Spinal cord (tissue), 10 donors: ENCODE data around the gene TMEM221. TPM values are rescaled to one million over a fixed set of nuclear protein-coding genes. Genes with fewer than 3 reads are reported as not detected.
A peak's percentile ranks its signal among the peaks of the same experiment; 100 is the strongest.

ENCODE experiments used
- DNase-seq, 6 donors: peaks; one replicate each; pipeline versions ENCODE4 v3.0.0 to v3.0.0-alpha.2; 2013 to 2015; ENCODE audit warnings: low spot score in 6 of 6, low read depth in 4 of 6
- H3K27ac ChIP-seq: one replicate; pipeline ENCODE4 v1.5.1; 2013; ENCODE audit warnings: low read depth, low read length, control low read depth
- H3K27me3 ChIP-seq: one replicate; pipeline ENCODE4 v1.6.1; 2013; ENCODE audit warnings: low read length; ENCODE audit not compliant: control insufficient read depth, insufficient read depth
- H3K36me3 ChIP-seq: one replicate; pipeline ENCODE4 v1.6.1; 2013; ENCODE audit warnings: low read length; ENCODE audit not compliant: control insufficient read depth, insufficient read depth
- H3K4me1 ChIP-seq: one replicate; pipeline ENCODE4 v1.6.1; 2013; ENCODE audit warnings: low read length; ENCODE audit not compliant: control insufficient read depth, insufficient read depth
- H3K4me3 ChIP-seq: one replicate; pipeline ENCODE4 v1.5.1; 2013; ENCODE audit warnings: low read depth, low read length, control low read depth
- H3K9me3 ChIP-seq: one replicate; pipeline ENCODE4 v1.6.1; 2013; ENCODE audit warnings: low read length; ENCODE audit not compliant: control insufficient read depth, insufficient read depth
- WGBS: methylation state at CpG from one replicate; pipeline ENCODE4 v1.1.5; 2013; ENCODE audit warnings: missing lambda C conversion rate; ENCODE audit not compliant: insufficient coverage; 5-methylcytosine and 5-hydroxymethylcytosine counted together
- polyA plus RNA-seq, 2 donors: library from polyadenylated mRNA; unstranded; fragments of 120-200 nt; gene quantifications; one replicate each; pipeline ENCODE4 v1.2.1, GENCODE V29; 2013; ENCODE audit not compliant: insufficient read length in 2 of 2
- total RNA-seq, 2 donors: library from RNA; depleted of rRNA in 1 of 2; stranded (reverse); fragments of 120-200 nt in 1 of 2; fragments of >200 nt in 1 of 2; gene quantifications; one replicate each; pipeline versions ENCODE4 v1.2.3 to v1.2.4, GENCODE V29; 2013 to 2014
- donor health status: healthy.

Gene TMEM221
- total and polyA plus RNA-seq, 4 donors: 2.1 to 4.2 (median 2.6) TPM

DNA sequence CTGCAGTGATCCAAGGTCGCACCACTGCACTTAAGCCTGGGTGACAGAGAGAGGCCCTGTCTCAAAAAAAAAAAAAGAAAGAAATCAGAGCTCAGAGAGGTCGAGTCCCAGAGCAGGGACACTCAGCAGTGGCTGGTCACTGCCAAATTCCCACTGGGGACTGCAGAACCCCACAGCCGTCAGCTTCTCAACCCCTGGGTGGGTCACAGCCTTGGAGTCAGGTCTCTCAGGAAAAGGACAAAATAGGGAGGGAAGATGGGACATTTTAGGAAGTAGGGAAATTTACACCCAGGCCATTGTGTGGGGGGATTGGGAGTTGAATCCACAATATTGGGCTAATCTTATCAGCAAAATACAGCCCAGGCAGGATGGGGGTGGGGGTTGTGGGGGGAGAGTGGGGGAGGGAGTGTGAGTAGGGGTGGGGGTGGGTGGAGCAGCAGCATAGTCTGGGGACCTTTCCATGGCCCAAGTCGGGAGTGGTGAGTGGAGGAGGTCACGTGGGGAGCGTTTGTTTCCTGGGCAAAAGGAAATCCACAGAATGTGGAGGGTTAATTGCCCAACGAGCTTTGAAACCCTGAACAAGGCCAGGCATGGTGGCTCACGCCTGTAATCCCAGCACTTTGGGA, 49.5 kb downstream of the TMEM221 start:
- WGBS: 62% methylated on average over 7 of the region's 8 CpGs
- Histone ChIP-seq H3K4me3 (no peak overlapping the region), H3K27me3 (peaks cover 7% of the 10 kb centered on the region), H3K36me3 (no peaks in the 10 kb centered on the region), H3K4me1 (peaks cover 3% of the 10 kb centered on the region), H3K9me3 (no peaks in the 10 kb centered on the region), H3K27ac (no peak overlapping the region)
- DNase-seq: no peak

DNA sequence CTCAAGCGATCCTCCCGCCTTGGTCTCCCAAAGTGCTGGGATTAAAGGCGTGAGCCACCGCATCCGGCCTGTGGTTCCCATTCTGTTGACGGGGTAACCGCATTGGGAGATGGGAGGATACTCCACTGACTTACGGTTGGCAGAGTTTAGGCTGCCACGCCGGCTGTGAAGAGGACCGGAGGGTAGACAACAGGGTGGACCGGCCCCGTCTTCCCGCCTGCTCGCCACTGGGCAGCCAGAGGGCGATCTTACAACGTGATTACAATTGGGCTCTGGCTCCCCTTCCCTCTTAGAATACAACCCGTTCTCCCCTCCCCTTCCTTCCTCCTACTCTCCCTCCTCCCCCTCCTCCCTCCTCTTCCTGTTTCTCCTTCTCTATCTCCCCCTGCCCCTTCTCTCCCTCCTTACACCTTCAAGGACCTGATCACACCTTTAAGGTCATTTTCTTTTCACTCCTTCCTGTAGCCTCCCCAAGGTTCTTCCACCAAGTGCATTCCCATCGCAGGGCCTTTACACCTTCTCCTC, 53.5 kb downstream of the TMEM221 start:
- Histone ChIP-seq H3K27ac (no peak overlapping the region), H3K36me3 (no peaks in the 10 kb centered on the region), H3K9me3 (no peaks in the 10 kb centered on the region), H3K4me3 (no peak overlapping the region), H3K4me1 (peaks cover 13% of the 10 kb centered on the region), H3K27me3 (peaks cover 10% of the 10 kb centered on the region)
- peak in 1 of 6 donors; percentile 55 for DNase-seq
- 23% methylated on average over 16 of the region's 19 CpGs for WGBS

DNA sequence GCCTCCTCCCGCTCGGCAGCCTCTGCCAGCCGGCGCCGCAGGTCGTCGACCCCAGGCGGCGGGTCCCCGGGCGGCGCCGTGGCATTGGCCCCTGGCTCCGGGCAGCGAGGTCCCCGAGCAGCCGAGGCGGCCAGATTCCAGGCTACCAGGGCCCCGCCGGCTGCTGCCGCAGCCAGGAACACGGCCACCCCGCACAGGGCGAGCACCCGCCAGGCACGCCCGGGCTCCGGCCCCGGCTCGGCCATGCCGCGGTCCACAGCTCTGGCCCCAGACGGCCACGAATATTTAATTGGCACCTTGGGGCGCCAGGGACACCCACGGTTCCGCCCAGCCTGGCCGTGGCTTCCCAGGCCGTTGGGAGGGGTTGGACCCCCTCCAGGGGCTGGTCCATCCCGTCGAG, 54.6 kb downstream of the TMEM221 start, which contains the start of gene CCDC194:
Gene CCDC194, minus strand, starts transcription at position 283 of the 400 bp plus-strand sequence. Its CDS starts 38 bp downstream, at position 245.
- WGBS: 38% methylated on average over 41 of the region's 41 CpGs
- Histone ChIP-seq H3K27me3 (peaks cover 11% of the 10 kb centered on the region), H3K36me3 (no peaks in the 10 kb centered on the region), H3K4me3 (no peak within 1 kb of the TSS), H3K27ac (no peak within 1 kb of the TSS), H3K9me3 (no peaks in the 10 kb centered on the region), H3K4me1 (peaks cover 13% of the 10 kb centered on the region)
- no peak for DNase-seq

DNA sequence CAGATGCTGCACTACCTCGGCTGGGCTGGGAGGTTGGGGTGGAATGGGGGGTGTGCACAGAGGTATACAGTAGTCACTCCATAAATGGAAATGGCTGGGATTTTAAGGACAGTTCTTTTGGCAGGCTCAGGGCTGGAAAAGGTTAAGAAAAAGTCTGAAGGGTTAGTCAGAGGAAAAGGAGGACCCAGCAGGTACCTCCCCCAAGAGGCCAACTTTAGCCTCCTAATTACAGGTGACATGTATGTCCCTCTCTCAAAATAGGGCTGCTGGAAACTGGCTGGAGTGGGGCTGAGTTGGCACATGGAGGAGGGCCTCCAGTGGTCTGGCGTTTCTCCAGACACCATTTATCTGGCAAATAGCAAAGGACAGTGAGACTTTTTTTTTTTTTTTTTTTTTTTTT, 55.5 kb downstream of the TMEM221 start:
- WGBS: 67% methylated on average over 1 of the region's 2 CpGs

DNA sequence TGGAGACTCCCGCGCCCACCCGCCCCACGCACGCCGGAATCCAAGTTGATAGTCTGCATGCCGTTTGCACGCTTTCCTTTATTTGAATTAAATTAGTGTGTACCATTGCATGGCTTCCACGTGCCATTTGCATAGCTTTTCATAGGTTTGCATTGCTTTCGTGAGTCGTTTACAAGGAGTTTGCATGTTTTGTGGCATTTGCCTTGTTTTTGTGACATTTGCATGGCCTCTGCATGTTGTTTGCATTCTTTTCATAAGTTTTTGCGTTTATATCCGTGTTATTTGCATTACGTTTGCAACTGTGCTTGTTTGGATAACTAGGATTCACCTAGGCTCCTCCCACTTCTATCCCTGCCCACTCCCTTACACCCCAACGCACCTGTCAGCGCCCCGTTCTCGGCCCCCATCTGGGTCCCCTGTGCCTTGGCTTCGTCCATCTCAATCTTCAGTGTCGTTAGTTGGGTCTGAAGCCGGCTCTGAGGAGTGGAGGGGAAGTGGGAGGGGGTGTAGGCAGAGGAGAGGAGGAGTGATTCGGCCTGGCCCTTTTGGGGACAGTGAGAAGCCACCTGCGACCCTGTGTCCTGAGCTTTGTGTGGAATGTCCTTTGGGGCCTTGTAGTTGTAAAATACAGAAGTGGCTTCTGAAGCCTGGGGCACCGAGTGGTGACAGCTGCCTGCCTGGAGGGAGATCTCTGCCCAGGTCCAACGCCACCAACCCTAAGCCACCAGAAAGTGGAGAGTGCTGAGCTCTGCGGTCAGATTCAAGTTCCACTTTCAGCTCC, 56.9 kb downstream of the TMEM221 start:
- Histone ChIP-seq H3K36me3 (no peaks in the 10 kb centered on the region), H3K27me3 (peaks cover 11% of the 10 kb centered on the region), H3K4me1 (peaks cover 13% of the 10 kb centered on the region), H3K27ac (no peak overlapping the region), H3K9me3 (no peaks in the 10 kb centered on the region), H3K4me3 (peak overlapping the region; percentile 24)
- WGBS: 14% methylated on average over 19 of the region's 26 CpGs
- DNase-seq: peak in 1 of 6 donors; percentile 44

More for the DNA sequence above, 55.5 kb downstream of the TMEM221 start:
- DNase-seq: no peak
- no peak overlapping the region for H3K27ac ChIP-seq
- peaks cover 11% of the 10 kb centered on the region for H3K27me3 ChIP-seq
- H3K9me3 ChIP-seq: no peaks in the 10 kb centered on the region
- H3K4me3 ChIP-seq: no peak overlapping the region
- H3K4me1 ChIP-seq: peaks cover 13% of the 10 kb centered on the region
- no peaks in the 10 kb centered on the region for H3K36me3 ChIP-seq

DNA sequence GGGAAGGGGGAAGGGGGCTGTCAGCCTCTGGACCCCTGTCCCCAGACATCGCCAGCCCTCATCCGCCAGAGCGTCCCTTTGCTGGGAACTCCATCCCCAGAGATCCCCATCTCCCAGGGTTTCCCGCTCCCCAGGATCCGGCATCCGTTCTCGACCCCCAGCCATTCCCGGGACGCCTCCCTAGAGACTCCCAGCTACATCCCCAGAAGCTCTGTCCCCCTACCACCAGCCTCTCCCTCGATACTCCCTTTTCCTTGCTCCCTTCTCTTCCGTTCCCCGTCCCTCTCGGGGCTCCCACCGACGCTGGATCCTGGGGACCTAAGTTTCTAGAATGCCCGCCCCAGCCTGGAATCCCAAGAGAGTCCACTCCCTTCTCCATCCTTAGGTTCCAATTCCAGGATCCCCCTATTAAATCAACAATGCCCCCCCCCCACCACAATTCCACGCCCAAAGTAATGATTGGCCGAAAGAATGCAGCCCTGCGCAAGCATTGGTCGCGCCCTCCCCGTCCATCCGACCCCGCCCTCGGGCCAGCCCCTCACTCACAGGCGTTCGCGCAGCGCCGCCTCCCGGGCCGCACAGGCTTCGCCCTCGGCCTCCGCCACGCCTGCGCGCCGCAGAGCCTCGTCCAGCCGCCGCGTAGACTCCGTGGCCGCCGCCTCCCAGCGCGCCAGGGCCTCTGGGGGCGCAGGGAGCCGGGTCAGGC, 57.6 kb downstream of the TMEM221 start:
- peak overlapping the region; percentile 57 for H3K4me3 ChIP-seq
- H3K36me3 ChIP-seq: no peaks in the 10 kb centered on the region
- under 1% methylated on average over 48 of the region's 50 CpGs for WGBS
- peak; percentile 60 to 97 (median 83) for DNase-seq
- peaks cover 17% of the 10 kb centered on the region for H3K4me1 ChIP-seq
- H3K27me3 ChIP-seq: peaks cover 11% of the 10 kb centered on the region
- H3K27ac ChIP-seq: peak overlapping the region; percentile 25
- H3K9me3 ChIP-seq: no peaks in the 10 kb centered on the region

DNA sequence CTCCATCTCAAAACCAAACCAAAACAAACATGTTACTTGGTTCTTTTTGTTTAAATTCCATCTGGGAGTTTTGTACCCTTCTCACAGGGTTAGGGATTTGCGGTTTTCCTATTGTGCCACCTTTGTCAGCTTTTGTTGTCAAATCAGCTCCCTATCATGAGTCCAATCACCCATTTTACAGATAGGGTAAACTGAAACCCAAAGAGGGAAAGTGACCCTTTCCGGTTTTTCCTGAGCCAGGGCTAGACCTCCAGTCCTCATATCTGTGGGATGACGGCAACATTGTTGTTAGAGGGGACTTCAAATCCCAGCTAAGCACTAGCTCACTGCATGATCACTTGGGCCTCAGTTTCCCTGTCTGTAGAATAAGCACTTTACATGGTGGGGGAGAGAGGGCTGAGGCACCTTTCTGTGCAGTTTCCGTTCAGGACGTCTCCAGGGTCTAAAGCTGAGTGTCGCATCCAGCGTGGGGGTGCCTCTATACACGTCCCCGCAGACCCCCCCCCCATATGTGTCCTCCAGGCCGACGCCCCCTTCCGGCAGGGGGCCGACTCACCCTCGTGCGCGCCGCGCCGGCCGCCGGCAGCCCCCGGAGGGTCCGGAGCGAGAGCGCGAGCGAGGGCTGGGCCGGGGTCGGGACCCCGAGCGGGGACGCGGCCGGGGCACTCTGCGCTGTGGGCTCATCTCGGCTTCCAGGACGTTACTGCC, 58.4 kb downstream of the TMEM221 start:
- Histone ChIP-seq H3K9me3 (no peaks in the 10 kb centered on the region), H3K4me1 (peaks cover 18% of the 10 kb centered on the region), H3K4me3 (peak overlapping the region; percentile 57), H3K27ac (no peak overlapping the region), H3K36me3 (no peaks in the 10 kb centered on the region), H3K27me3 (peaks cover 11% of the 10 kb centered on the region)
- DNase-seq: no peak
- WGBS: 3% methylated on average over 32 of the region's 37 CpGs

DNA sequence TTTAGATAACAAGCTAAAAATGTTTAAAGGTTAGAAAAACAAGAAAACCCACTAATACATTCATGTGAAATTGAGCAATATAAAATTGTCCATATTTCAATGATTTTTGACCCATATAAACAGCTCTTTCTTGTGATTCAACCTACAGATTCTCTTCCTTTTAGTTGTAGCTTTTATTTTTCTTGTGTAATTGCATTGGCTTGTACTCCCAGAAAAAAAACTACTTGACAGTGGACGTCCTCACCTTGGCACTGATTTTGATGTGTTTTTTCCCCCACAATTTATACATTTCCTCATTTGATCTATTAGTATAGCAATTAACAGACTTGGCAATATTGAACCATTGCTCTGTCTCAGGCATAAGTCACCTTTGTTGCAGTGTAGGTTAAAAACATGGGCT, 59.2 kb downstream of the TMEM221 start:
- Histone ChIP-seq H3K36me3 (no peaks in the 10 kb centered on the region), H3K4me1 (peaks cover 18% of the 10 kb centered on the region), H3K9me3 (no peaks in the 10 kb centered on the region), H3K4me3 (no peak overlapping the region), H3K27me3 (peaks cover 11% of the 10 kb centered on the region), H3K27ac (no peak overlapping the region)
- no peak for DNase-seq
- no CpG with 5 or more reads among the region's 1 CpG for WGBS
